ENCODE results near the gene FOXP1. TPM values are rescaled to one million over a fixed set of nuclear protein-coding genes. Genes with fewer than 3 reads are reported as not detected.

FOXP1 gene
- total RNA-seq, 4 donors from 2014 or later, result 54.2 to 152 (median 129) TPM

GRCh38 chr3:71135373-71136088, 448.0 kb downstream of the FOXP1 start:
- no peak for DNase-seq
- H3K27ac ChIP-seq, result peak overlapping the region; percentile 48 to 51
- no peaks in the 10 kb centered on the region for H3K9me3 ChIP-seq
- TF ChIP-seq CTCF (IDR thresholded peaks at IDR 0.05), result no peak
- no peak for TF ChIP-seq POLR2A (IDR thresholded peaks at IDR 0.05)
- H3K4me3 ChIP-seq, result no peak overlapping the region
- H3K27me3 ChIP-seq, result no peaks in the 10 kb centered on the region
- no peaks in the 10 kb centered on the region for H3K4me1 ChIP-seq
- intact Hi-C loops (cut with DNase I; ENCODE audit: low total_unique reads), result no loop called here
- H3K36me3 ChIP-seq, result no peaks in the 10 kb centered on the region

GRCh38 chr3:71134521-71134920, 449.0 kb downstream of the FOXP1 start:
- TF ChIP-seq CTCF (IDR thresholded peaks at IDR 0.05) (no peak), POLR2A (IDR thresholded peaks at IDR 0.05) (no peak)
- no peak for DNase-seq
- no peaks in the 10 kb centered on the region for H3K4me1 ChIP-seq
- intact Hi-C loops (cut with DNase I; ENCODE audit: low total_unique reads), result no loop called here
- H3K9me3 ChIP-seq, result no peaks in the 10 kb centered on the region
- H3K36me3 ChIP-seq, result no peaks in the 10 kb centered on the region
- H3K27me3 ChIP-seq, result no peaks in the 10 kb centered on the region
- no peak overlapping the region for H3K4me3 ChIP-seq
- peak overlapping the region in 1 of 2 donors; percentile 14 for H3K27ac ChIP-seq

- no peak overlapping the region for H3K4me3 ChIP-seq
- no peaks in the 10 kb centered on the region for H3K36me3 ChIP-seq
- intact Hi-C loops (cut with DNase I; ENCODE audit: low total_unique reads), result no loop called here
These were observed 449.7 kb downstream of the FOXP1 start for GRCh38 chr3:71133865-71134264.

GRCh38 chr3:71132995-71133730, 450.4 kb downstream of the FOXP1 start:
- TF ChIP-seq POLR2A (IDR thresholded peaks at IDR 0.05) (no peak), CTCF (IDR thresholded peaks at IDR 0.05) (no peak)
- Histone ChIP-seq H3K4me3 (no peak overlapping the region), H3K36me3 (no peaks in the 10 kb centered on the region), H3K9me3 (no peaks in the 10 kb centered on the region), H3K4me1 (no peaks in the 10 kb centered on the region), H3K27ac (no peak overlapping the region), H3K27me3 (no peaks in the 10 kb centered on the region)
- intact Hi-C loops (cut with DNase I; ENCODE audit: low total_unique reads), result no loop called here
- DNase-seq, result no peak

More at GRCh38 chr3:71133865-71134264, 449.7 kb downstream of the FOXP1 start:
- no peaks in the 10 kb centered on the region for H3K4me1 ChIP-seq
- H3K9me3 ChIP-seq, result no peaks in the 10 kb centered on the region
- no peak for TF ChIP-seq CTCF (IDR thresholded peaks at IDR 0.05)
- TF ChIP-seq POLR2A (IDR thresholded peaks at IDR 0.05), result no peak
- H3K27me3 ChIP-seq, result no peaks in the 10 kb centered on the region
- DNase-seq, result no peak
- no peak overlapping the region for H3K27ac ChIP-seq

All from uterus (tissue), 4 donors.